ENCODE data around the gene MYO5C. TPM values are rescaled to one million over a fixed set of nuclear protein-coding genes. Genes with fewer than 3 reads are reported as not detected.

MYO5C gene
- total RNA-seq, 1 donor from 2014 or later = 24.1 TPM

GRCh38 chr15:52196891-52197290 is 98.7 kb downstream of the MYO5C start:
- Histone ChIP-seq H3K4me1 (no peaks in the 10 kb centered on the region), H4K20me1 (ENCODE audit: low read depth) (no peaks in the 10 kb centered on the region), H3K79me2 (ENCODE audit: low read depth) (no peaks in the 10 kb centered on the region), H3F3A (ENCODE audit: low read depth) (no peaks in the 10 kb centered on the region), H3K4me2 (no peak overlapping the region), H3K9ac (no peak overlapping the region), H3K36me3 (no peaks in the 10 kb centered on the region), H2AFZ (replicated peaks) (no peak overlapping the region), H3K9me3 (ENCODE audit: low read depth) (no peaks in the 10 kb centered on the region), H3K4me3 (no peak overlapping the region), H3K27me3 (no peaks in the 10 kb centered on the region), H3K27ac (no peak overlapping the region)
- Mint-ChIP-seq H3K4me1 (peaks cover 5% of the 10 kb centered on the region), H3K9me3 (no peaks in the 10 kb centered on the region), H3K27ac (no peak overlapping the region), H3K4me3 (no peak overlapping the region), H3K27me3 (ENCODE audit: insufficient read depth, low read depth) (no peaks in the 10 kb centered on the region), H3K36me3 (peaks cover 2% of the 10 kb centered on the region)
- TF ChIP-seq EZH2phosphoT487 (IDR thresholded peaks at IDR 0.05) (no peak), CTCF (IDR thresholded peaks at IDR 0.05) (no peak), EZH2 (IDR thresholded peaks at IDR 0.05) (no peak)
- DNase-seq (ENCODE audit: low spot score) = no peak

GRCh38 chr15:52193791-52194190 is 101.8 kb downstream of the MYO5C start:
- Mint-ChIP-seq H3K27me3 (ENCODE audit: insufficient read depth, low read depth) (no peaks in the 10 kb centered on the region), H3K27ac (no peak overlapping the region), H3K36me3 (peaks cover 2% of the 10 kb centered on the region)

GRCh38 chr15:52193321-52193720 is 102.3 kb downstream of the MYO5C start:
- Histone ChIP-seq H3K4me1 (no peaks in the 10 kb centered on the region), H3K27me3 (no peaks in the 10 kb centered on the region), H3K4me2 (no peak overlapping the region), H3F3A (ENCODE audit: low read depth) (no peaks in the 10 kb centered on the region), H2AFZ (replicated peaks) (no peak overlapping the region), H3K9me3 (ENCODE audit: low read depth) (no peaks in the 10 kb centered on the region), H3K4me3 (no peak overlapping the region), H3K27ac (no peak overlapping the region), H3K79me2 (ENCODE audit: low read depth) (no peaks in the 10 kb centered on the region), H3K36me3 (no peaks in the 10 kb centered on the region), H3K9ac (no peak overlapping the region), H4K20me1 (ENCODE audit: low read depth) (no peaks in the 10 kb centered on the region)
- Mint-ChIP-seq H3K4me3 (no peak overlapping the region), H3K9me3 (no peaks in the 10 kb centered on the region), H3K4me1 (peaks cover 7% of the 10 kb centered on the region), H3K27me3 (ENCODE audit: insufficient read depth, low read depth) (no peaks in the 10 kb centered on the region), H3K36me3 (peaks cover 2% of the 10 kb centered on the region), H3K27ac (no peak overlapping the region)
- TF ChIP-seq EZH2phosphoT487 (IDR thresholded peaks at IDR 0.05) (no peak), EZH2 (IDR thresholded peaks at IDR 0.05) (no peak), CTCF (IDR thresholded peaks at IDR 0.05) (no peak)
- DNase-seq (ENCODE audit: low spot score) = no peak

More at GRCh38 chr15:52193791-52194190, 101.8 kb downstream of the MYO5C start:
- H3K9me3 Mint-ChIP-seq = no peaks in the 10 kb centered on the region
- DNase-seq (ENCODE audit: low spot score) = no peak
- Histone ChIP-seq H2AFZ (replicated peaks) (no peak overlapping the region), H3K27me3 (no peaks in the 10 kb centered on the region), H3K79me2 (ENCODE audit: low read depth) (no peaks in the 10 kb centered on the region), H3K27ac (no peak overlapping the region), H3K9ac (no peak overlapping the region), H3K9me3 (ENCODE audit: low read depth) (no peaks in the 10 kb centered on the region), H3K4me3 (no peak overlapping the region), H3K4me2 (no peak overlapping the region), H4K20me1 (ENCODE audit: low read depth) (no peaks in the 10 kb centered on the region), H3K36me3 (no peaks in the 10 kb centered on the region), H3K4me1 (no peaks in the 10 kb centered on the region), H3F3A (ENCODE audit: low read depth) (no peaks in the 10 kb centered on the region)
- peaks cover 7% of the 10 kb centered on the region for H3K4me1 Mint-ChIP-seq
- TF ChIP-seq EZH2phosphoT487 (IDR thresholded peaks at IDR 0.05) = no peak
- TF ChIP-seq CTCF (IDR thresholded peaks at IDR 0.05) = no peak
- TF ChIP-seq EZH2 (IDR thresholded peaks at IDR 0.05) = no peak
- no peak overlapping the region for H3K4me3 Mint-ChIP-seq

Measured in neural progenitor cell (in vitro differentiated cells).